ENCODE data around the gene COL6A1. TPM values are rescaled to one million over a fixed set of nuclear protein-coding genes. Genes with fewer than 3 reads are reported as not detected.

COL6A1 gene
- total RNA-seq, 1 donor = 538 TPM

DNA sequence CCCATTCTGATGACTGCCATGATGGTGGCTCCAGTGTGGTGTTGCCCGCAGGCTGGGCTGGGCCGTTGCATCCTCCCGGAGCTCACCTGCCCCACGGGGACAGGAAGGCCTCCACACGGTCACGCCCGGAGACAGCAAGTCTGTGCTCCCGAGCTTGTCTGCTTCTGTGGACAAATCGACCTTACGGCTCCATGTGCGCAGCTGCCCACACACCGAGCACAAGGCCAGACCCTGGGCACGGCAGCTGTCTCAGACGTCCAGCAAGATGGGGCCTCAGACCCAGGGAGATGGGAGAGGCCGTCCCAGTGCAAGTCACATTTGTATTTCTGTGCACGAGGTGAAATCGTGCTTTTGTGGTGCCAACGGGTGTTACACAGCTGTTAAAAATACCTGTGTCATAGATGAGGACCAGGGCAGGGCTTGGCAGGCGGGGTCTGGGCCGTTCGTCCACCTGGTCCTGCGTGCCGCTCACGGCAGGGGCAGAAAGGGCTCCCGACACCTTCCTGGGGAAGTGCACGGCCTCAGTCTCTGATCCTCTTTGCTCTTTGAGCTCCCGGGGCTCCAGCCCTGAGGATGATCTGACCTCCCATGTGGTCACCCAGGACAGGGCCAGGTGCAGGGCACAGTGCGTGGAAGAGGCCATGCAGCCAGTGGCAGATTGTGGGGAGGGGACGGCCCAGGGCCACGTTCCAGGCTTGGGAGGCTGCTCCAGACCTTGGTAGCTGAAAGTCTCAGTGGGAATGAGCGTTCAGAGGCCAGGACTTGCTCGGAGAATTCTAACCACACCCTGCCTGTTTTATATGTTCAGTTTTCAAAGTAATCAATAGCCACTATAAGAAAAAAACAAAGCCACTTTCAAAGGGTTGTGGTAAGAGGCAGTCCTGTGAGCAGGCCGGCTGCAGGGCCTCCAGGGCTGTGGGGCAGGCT is 13.5 kb downstream of the COL6A1 start:
- TF ChIP-seq, protein P1, sequence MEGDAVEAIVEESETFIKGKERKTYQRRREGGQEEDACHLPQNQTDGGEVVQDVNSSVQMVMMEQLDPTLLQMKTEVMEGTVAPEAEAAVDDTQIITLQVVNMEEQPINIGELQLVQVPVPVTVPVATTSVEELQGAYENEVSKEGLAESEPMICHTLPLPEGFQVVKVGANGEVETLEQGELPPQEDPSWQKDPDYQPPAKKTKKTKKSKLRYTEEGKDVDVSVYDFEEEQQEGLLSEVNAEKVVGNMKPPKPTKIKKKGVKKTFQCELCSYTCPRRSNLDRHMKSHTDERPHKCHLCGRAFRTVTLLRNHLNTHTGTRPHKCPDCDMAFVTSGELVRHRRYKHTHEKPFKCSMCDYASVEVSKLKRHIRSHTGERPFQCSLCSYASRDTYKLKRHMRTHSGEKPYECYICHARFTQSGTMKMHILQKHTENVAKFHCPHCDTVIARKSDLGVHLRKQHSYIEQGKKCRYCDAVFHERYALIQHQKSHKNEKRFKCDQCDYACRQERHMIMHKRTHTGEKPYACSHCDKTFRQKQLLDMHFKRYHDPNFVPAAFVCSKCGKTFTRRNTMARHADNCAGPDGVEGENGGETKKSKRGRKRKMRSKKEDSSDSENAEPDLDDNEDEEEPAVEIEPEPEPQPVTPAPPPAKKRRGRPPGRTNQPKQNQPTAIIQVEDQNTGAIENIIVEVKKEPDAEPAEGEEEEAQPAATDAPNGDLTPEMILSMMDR (IDR thresholded peaks at IDR 0.05; ENCODE audit: insufficient read depth, low read depth, low read length) = no peak
- no peak for DNase-seq (ENCODE audit: low read depth)
- H3K4me3 ChIP-seq (ENCODE audit: low read depth, low read length) = no peak overlapping the region

DNA sequence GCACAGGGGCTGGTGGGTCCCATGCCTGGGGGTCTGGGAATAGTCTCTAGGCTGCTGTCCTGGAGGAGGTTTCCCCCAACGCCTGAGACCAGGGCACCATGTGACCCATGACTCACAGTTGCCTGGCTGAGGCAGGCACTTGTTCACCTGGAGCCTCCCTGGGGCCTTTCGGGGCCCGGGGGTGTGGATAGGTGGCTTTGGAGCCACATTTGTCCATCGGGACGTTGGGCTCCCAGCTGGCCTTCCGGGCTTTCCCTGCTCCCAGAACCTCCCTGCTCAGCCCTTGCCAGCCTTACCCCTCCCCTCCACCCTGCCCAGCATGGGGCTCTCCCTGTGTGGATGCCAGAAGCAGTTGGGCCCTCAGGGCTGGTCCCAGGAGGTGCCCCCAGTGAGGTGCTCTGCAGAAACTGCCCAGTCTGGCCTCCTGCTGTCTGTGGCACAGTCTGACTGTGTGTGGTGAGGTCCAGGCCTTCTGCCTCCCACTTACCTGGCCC is 14.2 kb downstream of the COL6A1 start:
- DNase-seq (ENCODE audit: low read depth) = no peak
- TF ChIP-seq, protein P1 (IDR thresholded peaks at IDR 0.05; ENCODE audit: insufficient read depth, low read depth, low read length) = no peak
- no peak overlapping the region for H3K4me3 ChIP-seq (ENCODE audit: low read depth, low read length)

DNA sequence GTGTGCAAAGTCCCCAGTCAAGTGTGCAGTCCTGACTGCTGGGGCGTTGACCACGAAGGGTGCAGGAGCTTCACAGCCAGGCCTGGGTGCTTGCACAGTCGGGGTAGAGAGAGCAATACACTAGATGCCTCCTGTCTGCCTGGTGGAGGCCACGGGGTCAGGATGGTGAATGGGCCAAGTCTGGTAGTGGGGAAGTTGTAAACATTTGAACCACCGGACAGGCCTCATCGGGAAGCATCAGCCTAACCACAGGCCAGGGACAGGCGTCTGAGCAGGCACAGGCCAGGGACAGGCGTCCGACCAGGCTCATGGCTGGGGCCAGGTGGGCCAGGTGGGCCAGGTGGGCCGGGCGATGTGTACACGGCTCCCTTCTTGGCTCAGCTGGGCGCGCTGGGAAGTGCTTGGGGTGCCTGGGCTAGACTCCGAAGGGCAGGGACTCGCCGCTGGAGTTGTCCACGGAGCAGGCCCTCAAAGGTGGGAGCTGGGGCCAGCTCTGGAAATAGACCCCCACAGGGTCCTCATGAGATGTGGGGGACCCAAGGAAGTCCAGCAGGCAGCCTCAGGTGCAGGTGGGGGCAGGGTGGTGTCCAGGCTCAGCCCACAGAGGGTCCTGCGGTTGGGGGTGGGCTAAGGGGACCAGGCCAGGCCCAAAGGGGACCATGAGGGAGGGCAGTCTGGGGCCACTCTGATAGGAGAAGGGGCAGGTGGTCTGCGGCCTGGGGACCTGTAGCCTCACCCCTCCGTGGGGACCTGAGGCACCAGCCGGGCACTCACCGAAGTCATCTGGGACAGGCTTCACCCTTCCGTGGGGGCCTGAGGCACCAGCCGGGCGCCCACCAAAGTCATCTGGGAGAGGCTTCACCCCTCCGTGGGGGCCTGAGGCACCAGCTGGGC is 15.0 kb downstream of the COL6A1 start:
- H3K4me3 ChIP-seq (ENCODE audit: low read depth, low read length) = no peak overlapping the region
- TF ChIP-seq, protein P1 (IDR thresholded peaks at IDR 0.05; ENCODE audit: insufficient read depth, low read depth, low read length) = no peak
- no peak for DNase-seq (ENCODE audit: low read depth)

DNA sequence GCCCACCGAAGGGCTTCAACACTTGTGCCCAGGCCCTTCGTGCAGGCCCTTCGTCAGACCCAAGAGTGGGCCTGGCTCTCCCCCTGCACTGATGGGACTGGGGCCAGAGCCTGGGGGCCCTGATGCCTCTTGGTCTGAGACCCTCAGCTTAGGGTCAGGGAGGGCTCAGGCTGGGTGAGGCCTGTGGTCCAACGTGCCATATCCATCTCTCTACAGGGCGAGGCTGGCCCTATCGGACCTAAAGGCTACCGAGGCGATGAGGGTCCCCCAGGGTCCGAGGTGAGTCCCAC is 15.6 kb downstream of the COL6A1 start:
- no peak for DNase-seq (ENCODE audit: low read depth)
- TF ChIP-seq, protein P1 (IDR thresholded peaks at IDR 0.05; ENCODE audit: insufficient read depth, low read depth, low read length) = no peak
- no peak overlapping the region for H3K4me3 ChIP-seq (ENCODE audit: low read depth, low read length)

DNA sequence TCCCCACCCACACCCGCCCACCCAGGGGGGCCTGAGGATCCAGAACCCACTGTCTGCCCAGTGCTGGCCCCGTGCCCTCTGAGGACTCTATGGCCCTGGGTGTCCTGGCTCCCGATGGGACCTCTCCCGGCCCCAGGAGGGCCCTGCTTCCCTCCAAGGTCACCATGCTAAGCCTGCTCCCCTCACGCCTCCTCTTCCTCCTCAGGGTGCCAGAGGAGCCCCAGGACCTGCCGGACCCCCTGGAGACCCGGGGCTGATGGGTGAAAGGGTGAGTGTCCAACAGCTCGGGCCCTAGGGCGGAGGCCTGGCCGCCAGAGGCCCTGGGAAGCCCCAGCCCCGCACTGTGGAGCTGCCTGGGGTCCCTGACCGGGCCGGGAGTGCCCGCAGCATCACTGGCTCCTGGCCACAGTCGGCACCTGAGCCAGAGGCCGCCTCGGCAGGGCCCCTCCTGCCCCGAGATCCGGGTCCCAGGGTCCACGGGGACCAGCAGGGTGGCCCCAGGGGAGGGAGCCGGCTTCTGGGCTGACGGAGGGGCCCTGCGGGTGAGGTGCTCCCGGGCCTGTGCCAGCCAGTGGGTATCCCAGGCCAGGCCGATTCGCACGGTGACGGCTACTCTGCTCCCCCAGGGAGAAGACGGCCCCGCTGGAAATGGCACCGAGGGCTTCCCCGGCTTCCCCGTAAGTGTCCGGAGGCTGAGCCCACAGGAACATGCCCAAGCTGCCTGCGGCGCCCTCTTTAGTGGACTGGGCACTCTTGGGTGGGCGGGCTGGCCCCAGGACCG is 16.1 kb downstream of the COL6A1 start:
- TF ChIP-seq, protein P1 (IDR thresholded peaks at IDR 0.05; ENCODE audit: insufficient read depth, low read depth, low read length) = no peak
- no peak for DNase-seq (ENCODE audit: low read depth)
- no peak overlapping the region for H3K4me3 ChIP-seq (ENCODE audit: low read depth, low read length)

DNA sequence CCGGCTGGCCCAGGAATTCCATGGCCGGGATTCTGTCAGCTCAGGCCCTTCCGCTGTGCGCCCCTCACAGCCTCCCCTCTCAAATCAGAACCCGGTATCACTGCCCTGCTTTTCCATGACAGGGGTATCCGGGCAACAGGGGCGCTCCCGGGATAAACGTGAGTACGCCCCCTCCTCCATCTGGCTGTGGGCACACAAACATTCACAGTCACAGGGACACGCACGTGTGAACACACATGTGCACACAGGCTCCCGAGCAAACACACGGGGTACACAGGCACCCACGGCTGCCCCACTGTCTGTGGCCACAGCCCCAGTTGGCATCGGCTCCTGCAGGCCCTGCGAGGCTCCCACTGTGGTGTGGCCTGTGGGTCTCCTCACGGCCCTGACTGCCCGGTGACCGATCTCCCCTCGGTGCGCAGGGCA is 16.7 kb downstream of the COL6A1 start:
- no peak for DNase-seq (ENCODE audit: low read depth)
- no peak overlapping the region for H3K4me3 ChIP-seq (ENCODE audit: low read depth, low read length)
- TF ChIP-seq, protein P1 (IDR thresholded peaks at IDR 0.05; ENCODE audit: insufficient read depth, low read depth, low read length) = no peak

Measured in fibroblast of villous mesenchyme (primary cell).